ENCODE results near the gene MCOLN2. TPM values are rescaled to one million over a fixed set of nuclear protein-coding genes. Genes with fewer than 3 reads are reported as not detected.

MCOLN2 gene
- total RNA-seq, 2 experiments from 2014 or later = 104 to 188 TPM

GRCh38 chr1:85027242-85027983 lies 30.5 kb upstream of the MCOLN2 start:
- H3K79me2 ChIP-seq (ENCODE audit: insufficient read depth, low read depth, low read length) = no peaks in the 10 kb centered on the region
- H2AFZ ChIP-seq (ENCODE audit: low read length) = peak overlapping the region; percentile 46; the same call in 1 of the 2 replicates
- no peak overlapping the region for H3K27ac ChIP-seq (ENCODE audit: low read depth, low read length, poor library complexity, severe bottlenecking)
- no peaks in the 10 kb centered on the region for H3K9me3 ChIP-seq (ENCODE audit: low read length)
- no peak overlapping the region for H3K4me3 ChIP-seq (ENCODE audit: low read depth, low read length, poor library complexity, severe bottlenecking)
- BruUV-seq (replicated peaks) = no TSS peak
- POLR2A ChIA-PET = interaction anchor here (0.6 to 1.9 kb wide), 9 partner anchors 8 to 324 kb away, joined by 3 to 6 read pairs (median 4); partner anchors contain the start of gene C1orf52
- CTCF ChIA-PET (ENCODE audit: unreplicated experiment) = interaction anchor here (0.6 to 1.6 kb wide), 3 partner anchors 16 to 83 kb away, joined by 3 to 13 read pairs (median 10); no protein-coding TSS in a partner anchor
- H3K36me3 ChIP-seq (ENCODE audit: insufficient read depth, low read length) = no peaks in the 10 kb centered on the region
- no peaks in the 10 kb centered on the region for H4K20me1 ChIP-seq (ENCODE audit: insufficient read depth, low read length)
- peak overlapping the region; percentile 40; the same call in 1 of the 2 replicates for H3K4me2 ChIP-seq (ENCODE audit: low read length)
- no peaks in the 10 kb centered on the region for H3K9me2 ChIP-seq (ENCODE audit: insufficient read depth, low read length)
- DNase-seq (ENCODE audit: low spot score) = peak; percentile 58
- TF ChIP-seq CTCF (conservative IDR thresholded peaks at IDR 0.05; ENCODE audit: low read length) = peak; percentile 70
- no peak for TF ChIP-seq EZH2phosphoT487 (IDR thresholded peaks at IDR 0.05; ENCODE audit: borderline replicate concordance, low read depth, low read length)
- peaks cover 4% of the 10 kb centered on the region for H3K4me1 ChIP-seq (ENCODE audit: insufficient read depth, low read length, poor library complexity, severe bottlenecking)
- intact Hi-C loops (cut with micrococcal nuclease; ENCODE audit: unreplicated experiment) = loop anchor here (1.0 kb wide), 3 partner anchors 28 to 82 kb away; no protein-coding TSS in a partner anchor

GRCh38 chr1:85025940-85026339 lies 29.0 kb upstream of the MCOLN2 start:
- no peak overlapping the region for H3K27ac ChIP-seq (ENCODE audit: low read depth, low read length, poor library complexity, severe bottlenecking)
- no peak overlapping the region for H3K4me2 ChIP-seq (ENCODE audit: low read length)
- H3K79me2 ChIP-seq (ENCODE audit: insufficient read depth, low read depth, low read length) = no peaks in the 10 kb centered on the region
- TF ChIP-seq EZH2phosphoT487 (IDR thresholded peaks at IDR 0.05; ENCODE audit: borderline replicate concordance, low read depth, low read length) (no peak), CTCF (conservative IDR thresholded peaks at IDR 0.05; ENCODE audit: low read length) (no peak)
- no peak overlapping the region for H3K4me3 ChIP-seq (ENCODE audit: low read depth, low read length, poor library complexity, severe bottlenecking)
- ChIA-PET POLR2A (interaction anchor here (0.9 kb wide), 1 partner anchor 24 kb away, joined by 3 read pairs; no protein-coding TSS in a partner anchor), CTCF (ENCODE audit: unreplicated experiment) (no interaction called here)
- peaks cover 4% of the 10 kb centered on the region for H3K4me1 ChIP-seq (ENCODE audit: insufficient read depth, low read length, poor library complexity, severe bottlenecking)
- intact Hi-C loops (cut with micrococcal nuclease; ENCODE audit: unreplicated experiment) = no loop called here
- H3K36me3 ChIP-seq (ENCODE audit: insufficient read depth, low read length) = no peaks in the 10 kb centered on the region
- no peaks in the 10 kb centered on the region for H3K9me3 ChIP-seq (ENCODE audit: low read length)
- H4K20me1 ChIP-seq (ENCODE audit: insufficient read depth, low read length) = no peaks in the 10 kb centered on the region
- no TSS peak for BruUV-seq (replicated peaks)
- H3K9me2 ChIP-seq (ENCODE audit: insufficient read depth, low read length) = no peaks in the 10 kb centered on the region
- no peak for DNase-seq (ENCODE audit: low spot score)
- no peak overlapping the region for H2AFZ ChIP-seq (ENCODE audit: low read length)

- intact Hi-C loops (cut with micrococcal nuclease; ENCODE audit: unreplicated experiment) = no loop called here
- no TSS peak for BruUV-seq (replicated peaks)
- ChIA-PET CTCF (ENCODE audit: unreplicated experiment) (no interaction called here), POLR2A (interaction anchor here (0.5 to 0.9 kb wide), 5 partner anchors 16 to 398 kb away, joined by 3 to 4 read pairs (median 4); no protein-coding TSS in a partner anchor)
- no peaks in the 10 kb centered on the region for H3K79me2 ChIP-seq (ENCODE audit: insufficient read depth, low read depth, low read length)
- no peak overlapping the region for H3K27ac ChIP-seq (ENCODE audit: low read depth, low read length, poor library complexity, severe bottlenecking)
- H4K20me1 ChIP-seq (ENCODE audit: insufficient read depth, low read length) = no peaks in the 10 kb centered on the region
- H3K9me3 ChIP-seq (ENCODE audit: low read length) = no peaks in the 10 kb centered on the region
- no peak for DNase-seq (ENCODE audit: low spot score)
- no peak for TF ChIP-seq EZH2phosphoT487 (IDR thresholded peaks at IDR 0.05; ENCODE audit: borderline replicate concordance, low read depth, low read length)
- TF ChIP-seq CTCF (conservative IDR thresholded peaks at IDR 0.05; ENCODE audit: low read length) = no peak
- H3K9me2 ChIP-seq (ENCODE audit: insufficient read depth, low read length) = no peaks in the 10 kb centered on the region
- no peak overlapping the region for H3K4me2 ChIP-seq (ENCODE audit: low read length)
- no peak overlapping the region for H3K4me3 ChIP-seq (ENCODE audit: low read depth, low read length, poor library complexity, severe bottlenecking)
- no peaks in the 10 kb centered on the region for H3K36me3 ChIP-seq (ENCODE audit: insufficient read depth, low read length)
- peaks cover 4% of the 10 kb centered on the region for H3K4me1 ChIP-seq (ENCODE audit: insufficient read depth, low read length, poor library complexity, severe bottlenecking)
- H2AFZ ChIP-seq (ENCODE audit: low read length) = no peak overlapping the region
Measured at GRCh38 chr1:85024736-85025135, 27.8 kb upstream of the MCOLN2 start.
